H9 (cell line): ENCODE data around the gene CCDC91. TPM values are rescaled to one million over a fixed set of nuclear protein-coding genes. Genes with fewer than 3 reads are reported as not detected.
A peak's percentile ranks its signal among the peaks of the same experiment; 100 is the strongest.

Experiments
- DNase-seq: peaks from one replicate; pipeline ENCODE4 v3.0.0-alpha.2; 2017
- H2AFZ ChIP-seq: one replicate; pipeline ENCODE4 v1.6.1; 2013; ENCODE audit warnings: mild to moderate bottlenecking, low read length, control low read depth, moderate library complexity
- H2AK5ac ChIP-seq: 2 replicates; pipeline ENCODE4 v1.6.1; 2013; ENCODE audit warnings: low read length, control low read depth, mixed read lengths; ENCODE audit not compliant: insufficient read length
- H2BK120ac ChIP-seq: one replicate; pipeline ENCODE4 v1.6.1; 2013; ENCODE audit warnings: low read depth, mild to moderate bottlenecking, low read length, control low read depth, inconsistent platforms; ENCODE audit not compliant: poor library complexity, severe bottlenecking
- H2BK12ac ChIP-seq: 2 replicates; pipeline ENCODE4 v1.6.1; 2013; ENCODE audit warnings: low read length, control low read depth, mixed read lengths, low read depth; ENCODE audit not compliant: insufficient read length
- H2BK15ac ChIP-seq: 2 replicates; pipeline ENCODE4 v1.6.1; 2013; ENCODE audit warnings: low read depth, low read length, control low read depth
- H2BK20ac ChIP-seq: one replicate; pipeline ENCODE4 v1.6.1; 2013; ENCODE audit warnings: low read depth, mild to moderate bottlenecking, low read length, control low read depth, inconsistent platforms; ENCODE audit not compliant: poor library complexity, severe bottlenecking
- H2BK5ac ChIP-seq: 2 replicates; pipeline ENCODE4 v1.6.1; 2013; ENCODE audit warnings: low read length, control low read depth, mixed read lengths; ENCODE audit not compliant: insufficient read length
- H3K14ac ChIP-seq: 2 replicates; pipeline ENCODE4 v1.6.1; 2013; ENCODE audit warnings: low read length, control low read depth; ENCODE audit not compliant: insufficient read depth
- H3K18ac ChIP-seq: 2 replicates; pipeline ENCODE4 v1.6.1; 2013; ENCODE audit warnings: low read depth, mild to moderate bottlenecking, mixed read lengths, low read length, control low read depth; ENCODE audit not compliant: insufficient read length
- H3K23ac ChIP-seq: 2 replicates; pipeline ENCODE4 v1.6.1; 2013; ENCODE audit warnings: low read length, control low read depth, mixed read lengths, low read depth; ENCODE audit not compliant: insufficient read length
- H3K23me2 ChIP-seq: 2 replicates; pipeline ENCODE4 v1.6.1; 2013; ENCODE audit warnings: low read depth, mild to moderate bottlenecking, mixed read lengths, low read length, control low read depth; ENCODE audit not compliant: insufficient read length, poor library complexity, severe bottlenecking
- H3K27ac ChIP-seq: 2 replicates; pipeline ENCODE4 v1.5.1; 2013; ENCODE audit warnings: low read length, control low read depth, mixed read lengths, low read depth; ENCODE audit not compliant: insufficient read length
- H3K27me3 ChIP-seq: 2 replicates; pipeline ENCODE4 v1.6.1; 2013; ENCODE audit warnings: low read length, control low read depth, inconsistent platforms; ENCODE audit not compliant: insufficient read depth
- H3K4ac ChIP-seq: 2 replicates; pipeline ENCODE4 v1.6.1; 2013; ENCODE audit warnings: low read depth, mild to moderate bottlenecking, control low read depth, inconsistent platforms, low read length, moderate library complexity
- H3K4me1 ChIP-seq: 2 replicates; pipeline ENCODE4 v1.6.1; 2013; ENCODE audit warnings: low read length, control low read depth, inconsistent platforms; ENCODE audit not compliant: insufficient read depth
- H3K4me2 ChIP-seq: 2 replicates; pipeline ENCODE4 v1.6.1; 2013; ENCODE audit warnings: low read length, control low read depth, mixed read lengths; ENCODE audit not compliant: insufficient read length, insufficient read depth
- H3K56ac ChIP-seq: 2 replicates; pipeline ENCODE4 v1.6.1; 2013; ENCODE audit warnings: low read depth, mild to moderate bottlenecking, mixed read lengths, low read length, control low read depth; ENCODE audit not compliant: insufficient read length
- H3K79me1 ChIP-seq: 2 replicates; pipeline ENCODE4 v1.6.1; 2013; ENCODE audit warnings: low read depth, mild to moderate bottlenecking, moderate library complexity, low read length, control low read depth, inconsistent platforms; ENCODE audit not compliant: insufficient read depth, poor library complexity, severe bottlenecking
- H3K79me2 ChIP-seq: 2 replicates; pipeline ENCODE4 v1.6.1; 2013; ENCODE audit warnings: low read length, control low read depth, inconsistent platforms; ENCODE audit not compliant: insufficient read depth
- H3K9ac ChIP-seq: 2 replicates; pipeline ENCODE4 v1.6.1; 2013; ENCODE audit warnings: low read length, control low read depth, mixed read lengths; ENCODE audit not compliant: insufficient read length; ENCODE audit errors: extremely low read depth
- H3K9me3 ChIP-seq: one replicate; pipeline ENCODE4 v1.6.1; 2013; ENCODE audit warnings: low read depth, low read length, inconsistent platforms; ENCODE audit not compliant: control insufficient read depth
- H3T11ph ChIP-seq: one replicate; pipeline ENCODE4 v1.6.1; 2013; ENCODE audit warnings: mild to moderate bottlenecking, low read length, control low read depth, inconsistent platforms
- H4K20me1 ChIP-seq: one replicate; pipeline ENCODE4 v1.6.1; 2013; ENCODE audit not compliant: control insufficient read depth, insufficient read length, insufficient read depth
- H4K5ac ChIP-seq: 2 replicates; pipeline ENCODE4 v1.6.1; 2013; ENCODE audit warnings: low read depth, mild to moderate bottlenecking, mixed read lengths, low read length, control low read depth; ENCODE audit not compliant: insufficient read length
- H4K8ac ChIP-seq: replicated peaks from 2 replicates; pipeline ENCODE4 v1.6.1; 2013; ENCODE audit warnings: low read length, control low read depth, mixed read lengths, low read depth; ENCODE audit not compliant: insufficient read length
- H4K91ac ChIP-seq: 2 replicates; pipeline ENCODE4 v1.6.1; 2013; ENCODE audit warnings: low read depth, mild to moderate bottlenecking, moderate library complexity, mixed read lengths, low read length, control low read depth; ENCODE audit not compliant: insufficient read length
- H3K27ac Mint-ChIP-seq, 3 experiments: 2 replicates in 2 of 3; 3 replicates in 1 of 3; pipeline ENCODE4 v1.8.0; 2020 to 2021; ENCODE audit warnings: mixed read lengths in 3 of 3, mild to moderate bottlenecking in 1 of 3, moderate library complexity in 1 of 3
- H3K27me3 Mint-ChIP-seq: 2 replicates; pipeline ENCODE4 v1.8.0; 2021; ENCODE audit warnings: low read depth, mild to moderate bottlenecking, moderate library complexity, mixed read lengths
- H3K36me3 Mint-ChIP-seq, 3 experiments: 2 replicates in 2 of 3; 3 replicates in 1 of 3; pipeline ENCODE4 v1.8.0; 2020 to 2021; ENCODE audit warnings: low read depth in 3 of 3, mixed read lengths in 3 of 3; ENCODE audit not compliant: insufficient read depth in 1 of 3
- H3K4me1 Mint-ChIP-seq, 2 experiments: 2 replicates each; pipeline ENCODE4 v1.8.0; 2020; ENCODE audit warnings: mixed read lengths in 2 of 2
- H3K4me3 Mint-ChIP-seq, 2 experiments: 2 replicates in 1 of 2; 3 replicates in 1 of 2; pipeline ENCODE4 v1.8.0; 2020 to 2021; ENCODE audit warnings: mild to moderate bottlenecking in 2 of 2, mixed read lengths in 2 of 2, moderate library complexity in 1 of 2
- H3K9me3 Mint-ChIP-seq, 2 experiments: 2 replicates in 1 of 2; 3 replicates in 1 of 2; pipeline ENCODE4 v1.8.0; 2020; ENCODE audit warnings: mild to moderate bottlenecking in 2 of 2, mixed read lengths in 2 of 2, moderate library complexity in 1 of 2
- CTCF ChIP-seq: fragments of 200-600 bp; sonication (generic); conservative IDR thresholded peaks from 3 replicates; pipeline ENCODE4 v1.8.0; 2021; ENCODE audit warnings: antibody characterized with exemption, mild to moderate bottlenecking
- total RNA-seq: library from RNA; stranded (reverse); gene quantifications from 2 replicates; pipeline ENCODE4 v1.2.1, GENCODE V29; 2021

The CCDC91 gene
- total RNA-seq, 1 experiment from 2014 or later = 22.7 TPM

- Mint-ChIP-seq H3K4me3 (no peak overlapping the region), H3K36me3 (peaks cover 2 to 11% (median 6%) of the 10 kb centered on the region in 3 experiments; a peak in 4 of 7 replicates), H3K27me3 (no peaks in the 10 kb centered on the region), H3K9me3 (peaks cover 0 to 6% of the 10 kb centered on the region in 2 experiments; a peak in 2 of 5 replicates), H3K27ac (peak overlapping the region in 2 of 3 experiments; percentile 74; a peak in 5 of 7 replicates), H3K4me1 (peaks cover 18 to 24% of the 10 kb centered on the region in 2 experiments)
- no peak overlapping the region for H3T11ph ChIP-seq
- no peak overlapping the region for H3K14ac ChIP-seq
- DNase-seq = no peak
- no peak overlapping the region for H3K27ac ChIP-seq
- no peak overlapping the region for H2AFZ ChIP-seq
- no peak overlapping the region for H2AK5ac ChIP-seq
- H3K23me2 ChIP-seq = no peaks in the 10 kb centered on the region
- no peak overlapping the region for H2BK20ac ChIP-seq
- H2BK120ac ChIP-seq = no peak overlapping the region
- H3K18ac ChIP-seq = no peak overlapping the region
- H3K4me2 ChIP-seq = no peak overlapping the region
- H3K56ac ChIP-seq = no peak overlapping the region
- H2BK12ac ChIP-seq = no peak overlapping the region
- H3K4ac ChIP-seq = no peak overlapping the region
- no peak overlapping the region for H3K23ac ChIP-seq
- H4K8ac ChIP-seq = no peak overlapping the region
- H4K91ac ChIP-seq = no peak overlapping the region
- no peak overlapping the region for H2BK15ac ChIP-seq
- H2BK5ac ChIP-seq = no peak overlapping the region
- no peaks in the 10 kb centered on the region for H3K27me3 ChIP-seq
- H3K79me2 ChIP-seq = no peaks in the 10 kb centered on the region
- H4K20me1 ChIP-seq = no peaks in the 10 kb centered on the region
- no peak for TF ChIP-seq CTCF
- no peaks in the 10 kb centered on the region for H3K79me1 ChIP-seq
- H3K9ac ChIP-seq = no peak overlapping the region
- no peaks in the 10 kb centered on the region for H3K9me3 ChIP-seq
- peaks cover 2% of the 10 kb centered on the region; the same call in 1 of the 2 replicates for H3K4me1 ChIP-seq
- H4K5ac ChIP-seq = no peak overlapping the region
Observed at GRCh38 chr12:28248555-28249145, 58.4 kb downstream of the CCDC91 start.
